ENCODE results near the gene EIF3L. TPM values are rescaled to one million over a fixed set of nuclear protein-coding genes. Genes with fewer than 3 reads are reported as not detected.

Gene EIF3L
- total RNA-seq, 1 experiment from 2014 or later, result 739 TPM

- H3K9ac ChIP-seq (ENCODE audit: extremely low read depth, insufficient read length, low read length), result no peak within 1 kb of the TSS
- H2AFZ ChIP-seq (ENCODE audit: low read length), result no peak within 1 kb of the TSS
- peaks cover 3% of the 10 kb centered on the region; the same call in 1 of the 2 replicates for H3K4me1 ChIP-seq (ENCODE audit: insufficient read depth, low read length)
- H3K27ac ChIP-seq (ENCODE audit: insufficient read length, low read depth, low read length), result no peak within 1 kb of the TSS
- H2BK12ac ChIP-seq (ENCODE audit: insufficient read length, low read depth, low read length), result no peak within 1 kb of the TSS
- no peak within 1 kb of the TSS for H3K23ac ChIP-seq (ENCODE audit: insufficient read length, low read depth, low read length)
- Mint-ChIP-seq H3K4me3 (peak within 1 kb of the TSS; percentile 52 to 76), H3K27ac (no peak within 1 kb of the TSS), H3K4me1 (peaks cover 23 to 35% of the 10 kb centered on the region in 2 experiments), H3K9me3 (no peaks in the 10 kb centered on the region; a peak in 1 of 5 replicates), H3K36me3 (ENCODE audit: insufficient read depth in 1 of 3, low read depth in 3 of 3) (peaks cover 0 to 4% (median 0%) of the 10 kb centered on the region in 3 experiments; a peak in 2 of 7 replicates), H3K27me3 (ENCODE audit: low read depth) (peaks cover 67% of the 10 kb centered on the region)
- TF ChIP-seq CTCF (conservative IDR thresholded peaks at IDR 0.05), result no peak
- no CpG with 5 or more reads among the region's 21 CpGs for WGBS (ENCODE audit: extremely low coverage, insufficient read length, low lambda C conversion rate)
- no peak within 1 kb of the TSS for H3K18ac ChIP-seq (ENCODE audit: insufficient read length, low read depth, low read length)
- no peaks in the 10 kb centered on the region for H4K20me1 ChIP-seq (ENCODE audit: control insufficient read depth, insufficient read depth, insufficient read length)
- H3K9me3 ChIP-seq (ENCODE audit: control insufficient read depth, low read depth, low read length), result no peaks in the 10 kb centered on the region
- H3K79me2 ChIP-seq (ENCODE audit: insufficient read depth, low read length), result no peaks in the 10 kb centered on the region
- H2BK120ac ChIP-seq (ENCODE audit: low read depth, low read length, poor library complexity, severe bottlenecking), result no peak within 1 kb of the TSS
- no peak within 1 kb of the TSS for H2BK15ac ChIP-seq (ENCODE audit: low read depth, low read length)
- H3K79me1 ChIP-seq (ENCODE audit: insufficient read depth, low read depth, low read length, poor library complexity, severe bottlenecking), result no peaks in the 10 kb centered on the region
- no peak within 1 kb of the TSS for H3K56ac ChIP-seq (ENCODE audit: insufficient read length, low read depth, low read length)
- H3K23me2 ChIP-seq (ENCODE audit: insufficient read length, low read depth, low read length, poor library complexity, severe bottlenecking), result peaks cover 9% of the 10 kb centered on the region
- H4K5ac ChIP-seq (ENCODE audit: insufficient read length, low read depth, low read length), result no peak within 1 kb of the TSS
- H4K91ac ChIP-seq (ENCODE audit: insufficient read length, low read depth, low read length), result no peak within 1 kb of the TSS
- H2AK5ac ChIP-seq (ENCODE audit: insufficient read length, low read length), result no peak within 1 kb of the TSS
- H2BK20ac ChIP-seq (ENCODE audit: low read depth, low read length, poor library complexity, severe bottlenecking), result no peak within 1 kb of the TSS
- no peaks in the 10 kb centered on the region; the same call in 1 of the 2 replicates for H3K27me3 ChIP-seq (ENCODE audit: insufficient read depth, low read length)
- DNase-seq, result no peak
- H3K4me2 ChIP-seq (ENCODE audit: insufficient read depth, insufficient read length, low read length), result peak within 1 kb of the TSS; percentile 18
- H2BK5ac ChIP-seq (ENCODE audit: insufficient read length, low read length), result no peak within 1 kb of the TSS
- H3K14ac ChIP-seq (ENCODE audit: insufficient read depth, low read length), result no peak within 1 kb of the TSS
- no peak within 1 kb of the TSS for H3T11ph ChIP-seq (ENCODE audit: low read length)
- no peak within 1 kb of the TSS for H4K8ac ChIP-seq (replicated peaks; ENCODE audit: insufficient read length, low read depth, low read length)
- H3K4ac ChIP-seq (ENCODE audit: low read depth, low read length), result no peak within 1 kb of the TSS
Measured at GRCh38 chr22:37823134-37823985, 25.9 kb upstream of the EIF3L start, which contains the start of gene GALR3. TSS of gene GALR3 (plus strand) at chr22:37823382. CDS start at chr22:37823407, 25 bp downstream.

All from H9 (cell line).